BJ (cell line): ENCODE measurements around the gene AFF3. TPM values are rescaled to one million over a fixed set of nuclear protein-coding genes. Genes with fewer than 3 reads are reported as not detected.

Experiments
- CTCF ChIA-PET: fragments of 350-600 bp; formaldehyde crosslinking; extraction: SDS; loops from one replicate; lab custom pipeline; 2021; ENCODE audit warnings: antibody characterized with exemption, inconsistent platforms; lab: Yijun Ruan, JAX
- POLR2A ChIA-PET: fragments of 300-600 bp; sonication (Branson Sonifier 250); formaldehyde crosslinking; extraction: SDS; loops from one replicate; lab custom pipeline; 2021; ENCODE audit warnings: antibody characterized with exemption; lab: Charles Lee
- DNase-seq: peaks from one replicate; pipeline ENCODE4 v3.0.0-alpha.2; 2011; ENCODE audit warnings: low read depth
- H3K27me3 ChIP-seq: 2 replicates; pipeline ENCODE4 v1.6.0; 2011; ENCODE audit warnings: low read length; ENCODE audit not compliant: control insufficient read depth, insufficient read depth
- H3K36me3 ChIP-seq: 2 replicates; pipeline ENCODE4 v1.5.1; 2011; ENCODE audit warnings: low read length; ENCODE audit not compliant: control insufficient read depth, insufficient read depth
- H3K4me3 ChIP-seq: 2 replicates; pipeline ENCODE4 v1.5.1; 2011; ENCODE audit warnings: low read depth, mild to moderate bottlenecking, control low read depth, low read length
- CTCF ChIP-seq: IDR thresholded peaks from 2 replicates; pipeline ENCODE4 v1.5.1; 2011; ENCODE audit warnings: low read depth, mild to moderate bottlenecking, control low read depth, inconsistent platforms, low read length, moderate library complexity; ENCODE audit not compliant: insufficient read depth
- polyA plus RNA-seq: library from polyadenylated mRNA; depleted of rRNA; stranded (reverse); fragments of >200 nt; gene quantifications from 2 replicates; pipeline ENCODE4 v1.2.3, GENCODE V29; 2011

Gene AFF3
- polyA plus RNA-seq, 1 experiment = 11.5 TPM

DNA sequence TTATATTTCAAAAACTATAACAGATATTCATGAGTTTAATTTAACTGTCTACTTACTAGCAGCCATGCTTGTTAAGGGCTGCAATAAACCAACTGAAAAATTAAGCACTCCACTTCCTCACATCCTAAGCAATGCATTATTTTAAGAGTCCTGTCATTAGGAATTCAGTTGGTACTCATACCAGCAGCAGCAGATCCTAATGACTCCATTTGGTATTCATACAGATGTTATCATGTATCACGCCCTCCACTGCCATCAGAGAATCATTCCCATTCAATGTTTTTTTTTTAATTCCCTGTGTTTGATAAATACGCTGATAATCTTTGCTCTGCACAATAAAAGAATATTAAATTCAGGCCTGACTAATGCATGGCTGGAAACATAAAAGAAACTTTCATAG lies 236.8 kb downstream of the AFF3 start:
- no peak overlapping the region for H3K4me3 ChIP-seq
- H3K36me3 ChIP-seq = no peaks in the 10 kb centered on the region
- POLR2A ChIA-PET = no interaction called here
- H3K27me3 ChIP-seq = no peaks in the 10 kb centered on the region
- DNase-seq = no peak
- CTCF ChIA-PET = no interaction called here
- TF ChIP-seq CTCF = no peak

DNA sequence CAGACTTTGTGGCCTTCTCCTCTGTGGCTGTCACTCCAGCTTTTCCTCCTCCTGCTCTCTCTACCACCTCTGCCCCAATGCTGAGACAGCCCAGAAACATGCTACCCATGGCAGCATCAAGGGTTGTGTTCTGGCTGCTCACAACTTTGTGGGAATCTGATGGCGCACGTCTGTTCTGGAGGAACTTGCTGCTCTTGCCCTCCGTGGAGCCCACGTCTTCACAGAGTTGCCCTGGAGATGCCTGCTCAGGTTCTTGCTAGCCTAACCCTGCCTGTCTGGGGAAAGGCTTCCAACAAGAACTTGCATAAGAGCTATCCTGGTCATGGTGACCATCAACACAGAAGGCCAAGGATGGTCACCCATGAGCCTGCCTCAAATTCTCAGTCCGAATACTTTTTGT lies 237.4 kb downstream of the AFF3 start:
- DNase-seq = no peak
- CTCF ChIA-PET = no interaction called here
- Histone ChIP-seq H3K27me3 (no peaks in the 10 kb centered on the region), H3K36me3 (no peaks in the 10 kb centered on the region), H3K4me3 (no peak overlapping the region)
- no peak for TF ChIP-seq CTCF
- POLR2A ChIA-PET = no interaction called here

DNA sequence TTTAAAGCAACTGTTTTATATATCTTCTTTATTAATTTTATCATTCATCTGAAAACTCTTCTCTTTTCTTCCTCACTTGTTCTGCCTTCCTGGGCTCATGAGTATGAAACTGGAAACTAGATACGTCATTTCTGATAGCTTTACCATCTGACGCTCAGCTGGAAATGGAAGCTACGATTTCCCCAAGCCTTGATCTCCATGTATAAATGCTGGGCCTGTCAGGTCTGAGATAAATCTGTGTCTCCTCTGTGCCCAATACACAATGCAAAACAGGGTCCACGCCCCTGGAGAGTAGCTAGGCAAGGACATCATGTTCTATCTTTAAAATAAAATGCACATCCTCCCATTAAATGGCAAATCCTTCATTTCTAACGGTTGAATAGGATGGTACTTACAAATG lies 238.4 kb downstream of the AFF3 start:
- Histone ChIP-seq H3K4me3 (no peak overlapping the region), H3K36me3 (no peaks in the 10 kb centered on the region), H3K27me3 (no peaks in the 10 kb centered on the region)
- TF ChIP-seq CTCF = no peak
- CTCF ChIA-PET = no interaction called here
- POLR2A ChIA-PET = no interaction called here
- no peak for DNase-seq

DNA sequence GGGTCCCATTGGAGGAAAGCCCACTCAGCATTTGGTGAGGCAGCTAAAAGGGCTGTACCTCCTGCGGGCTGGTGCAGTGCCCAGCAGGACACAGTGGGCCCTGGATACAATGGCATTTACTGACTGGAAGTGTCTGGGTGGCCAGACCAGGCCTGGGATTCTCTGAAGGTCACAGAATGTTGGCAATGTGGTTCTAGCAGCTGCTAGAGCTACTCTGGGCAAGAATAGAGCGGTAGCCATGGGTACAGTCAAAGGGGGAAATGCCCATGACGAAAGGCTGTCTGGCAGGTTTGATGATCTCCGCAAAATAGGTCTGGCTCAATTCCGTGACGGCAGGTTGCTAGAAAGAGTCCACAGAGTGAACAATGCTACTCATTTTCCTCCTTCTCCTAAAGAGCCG lies 241.8 kb downstream of the AFF3 start:
- ChIA-PET CTCF (no interaction called here), POLR2A (no interaction called here)
- TF ChIP-seq CTCF = no peak
- no peak overlapping the region for H3K4me3 ChIP-seq
- no peaks in the 10 kb centered on the region for H3K27me3 ChIP-seq
- no peak for DNase-seq
- H3K36me3 ChIP-seq = no peaks in the 10 kb centered on the region

DNA sequence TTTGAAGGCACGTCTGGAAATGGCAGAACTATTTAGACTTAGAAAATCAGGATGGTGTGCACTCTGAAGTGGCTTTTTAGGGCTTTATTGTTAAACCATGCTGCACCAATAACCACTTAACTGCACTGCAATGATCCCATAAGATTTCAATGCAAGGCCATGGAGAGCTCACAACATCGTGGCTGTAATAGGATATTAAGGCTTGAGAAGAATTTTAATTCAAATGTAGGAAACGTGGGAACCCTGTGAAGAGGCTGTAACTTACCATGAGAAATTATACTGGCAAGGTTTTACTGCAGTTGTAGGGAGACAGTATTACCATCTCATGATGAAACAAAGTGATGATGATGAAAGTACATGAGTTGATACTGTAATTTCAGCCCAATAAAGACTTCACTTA lies 242.5 kb downstream of the AFF3 start:
- no peak for TF ChIP-seq CTCF
- H3K27me3 ChIP-seq = no peaks in the 10 kb centered on the region
- no peak overlapping the region for H3K4me3 ChIP-seq
- H3K36me3 ChIP-seq = no peaks in the 10 kb centered on the region
- ChIA-PET CTCF (no interaction called here), POLR2A (no interaction called here)
- DNase-seq = no peak
